Stomach (tissue), 4 donors: ENCODE measurements around the gene ARL5C.
"Not testable (repeated sequence)": the region's sequence is repeated elsewhere in the genome, so short reads cannot be mapped to it uniquely, and the experiment has no call there.

ENCODE experiments used
- EP300 ChIP-seq: sonication (generic); formaldehyde crosslinking; IDR thresholded peaks from one replicate; pipeline ENCODE4 v1.6.1; 2017; ENCODE audit warnings: antibody characterized with exemption
- POLR2A ChIP-seq, 4 donors: fragments of 450-650 bp; IDR thresholded peaks; one replicate each; pipeline ENCODE4 v1.6.1; 2016; ENCODE audit warnings: antibody characterized with exemption in 4 of 4, control low read depth in 2 of 4, mild to moderate bottlenecking in 1 of 4, moderate library complexity in 1 of 4
- POLR2AphosphoS5 ChIP-seq, 3 donors: sonication (generic); formaldehyde crosslinking; IDR thresholded peaks; one replicate each; pipeline ENCODE4 v1.6.1; 2016; ENCODE audit warnings: antibody characterized with exemption in 3 of 3
- TF ChIP-seq, protein P1 (sequence below), 7 experiments: fragments of 450-650 bp in 4 of 7; fragments of 200-600 bp in 3 of 7; sonication (generic) in 3 of 7; IDR thresholded peaks; one replicate each; pipeline ENCODE4 v1.5.1; 2016 to 2019; ENCODE audit warnings: antibody characterized with exemption in 7 of 7, control low read depth in 2 of 7, mild to moderate bottlenecking in 1 of 7

DNA sequence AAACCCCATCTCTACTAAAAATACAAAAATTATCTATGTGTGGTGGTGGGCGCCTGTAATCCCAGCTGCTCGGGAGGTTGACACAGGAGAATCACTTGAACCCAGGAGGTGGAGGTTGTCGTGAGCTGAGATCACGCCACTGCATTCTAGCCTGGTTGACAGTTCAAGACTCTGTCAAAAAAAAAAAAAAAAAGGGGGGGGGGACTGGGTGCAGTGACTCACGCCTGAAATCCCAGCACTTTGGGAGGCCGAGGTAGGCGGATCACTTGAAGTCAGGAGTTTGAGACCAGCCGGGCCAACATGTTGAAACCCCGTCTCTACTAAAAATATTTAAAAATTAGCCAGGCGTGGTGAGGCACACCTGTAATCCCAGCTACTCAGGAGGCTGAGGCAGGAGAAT lies 44.0 kb downstream of the ARL5C start:
- TF ChIP-seq POLR2A (IDR thresholded peaks at IDR 0.05); POLR2AphosphoS5 (IDR thresholded peaks at IDR 0.05); EP300: not testable (repeated sequence)
- TF ChIP-seq, protein P1, sequence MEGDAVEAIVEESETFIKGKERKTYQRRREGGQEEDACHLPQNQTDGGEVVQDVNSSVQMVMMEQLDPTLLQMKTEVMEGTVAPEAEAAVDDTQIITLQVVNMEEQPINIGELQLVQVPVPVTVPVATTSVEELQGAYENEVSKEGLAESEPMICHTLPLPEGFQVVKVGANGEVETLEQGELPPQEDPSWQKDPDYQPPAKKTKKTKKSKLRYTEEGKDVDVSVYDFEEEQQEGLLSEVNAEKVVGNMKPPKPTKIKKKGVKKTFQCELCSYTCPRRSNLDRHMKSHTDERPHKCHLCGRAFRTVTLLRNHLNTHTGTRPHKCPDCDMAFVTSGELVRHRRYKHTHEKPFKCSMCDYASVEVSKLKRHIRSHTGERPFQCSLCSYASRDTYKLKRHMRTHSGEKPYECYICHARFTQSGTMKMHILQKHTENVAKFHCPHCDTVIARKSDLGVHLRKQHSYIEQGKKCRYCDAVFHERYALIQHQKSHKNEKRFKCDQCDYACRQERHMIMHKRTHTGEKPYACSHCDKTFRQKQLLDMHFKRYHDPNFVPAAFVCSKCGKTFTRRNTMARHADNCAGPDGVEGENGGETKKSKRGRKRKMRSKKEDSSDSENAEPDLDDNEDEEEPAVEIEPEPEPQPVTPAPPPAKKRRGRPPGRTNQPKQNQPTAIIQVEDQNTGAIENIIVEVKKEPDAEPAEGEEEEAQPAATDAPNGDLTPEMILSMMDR (IDR thresholded peaks at IDR 0.05): not testable (repeated sequence)
